Measurements from ENCODE around the gene LCK.

Gene LCK

GRCh38 chr1:32250893-32251716 is at the start of gene LCK:
LCK (plus strand) TSS chr1:32251265; CDS start chr1:32274330, 23,065 bp downstream.
- no peak for DNase-seq

DNA sequence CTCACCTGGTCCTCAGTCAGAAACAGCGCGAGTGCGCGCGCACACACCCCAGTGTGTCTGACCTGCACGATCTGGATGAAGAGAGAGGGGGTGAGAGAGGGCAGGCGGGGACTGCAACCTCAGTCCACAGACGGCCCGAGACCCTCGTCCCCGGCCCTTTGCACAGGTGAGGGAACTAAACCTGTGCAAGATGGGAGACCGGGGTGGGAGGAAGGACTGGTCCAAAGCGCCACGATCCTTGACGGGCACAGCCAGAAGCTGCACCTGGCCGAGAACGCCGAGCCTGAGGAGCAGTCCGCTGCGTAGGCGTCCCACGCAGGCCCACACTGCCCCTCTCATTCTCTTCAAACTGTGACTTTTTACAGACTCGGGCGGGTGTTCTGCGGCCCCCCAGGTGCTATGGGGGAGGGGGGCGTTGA is 46.1 kb upstream of the LCK start:
- no peak for DNase-seq

DNA sequence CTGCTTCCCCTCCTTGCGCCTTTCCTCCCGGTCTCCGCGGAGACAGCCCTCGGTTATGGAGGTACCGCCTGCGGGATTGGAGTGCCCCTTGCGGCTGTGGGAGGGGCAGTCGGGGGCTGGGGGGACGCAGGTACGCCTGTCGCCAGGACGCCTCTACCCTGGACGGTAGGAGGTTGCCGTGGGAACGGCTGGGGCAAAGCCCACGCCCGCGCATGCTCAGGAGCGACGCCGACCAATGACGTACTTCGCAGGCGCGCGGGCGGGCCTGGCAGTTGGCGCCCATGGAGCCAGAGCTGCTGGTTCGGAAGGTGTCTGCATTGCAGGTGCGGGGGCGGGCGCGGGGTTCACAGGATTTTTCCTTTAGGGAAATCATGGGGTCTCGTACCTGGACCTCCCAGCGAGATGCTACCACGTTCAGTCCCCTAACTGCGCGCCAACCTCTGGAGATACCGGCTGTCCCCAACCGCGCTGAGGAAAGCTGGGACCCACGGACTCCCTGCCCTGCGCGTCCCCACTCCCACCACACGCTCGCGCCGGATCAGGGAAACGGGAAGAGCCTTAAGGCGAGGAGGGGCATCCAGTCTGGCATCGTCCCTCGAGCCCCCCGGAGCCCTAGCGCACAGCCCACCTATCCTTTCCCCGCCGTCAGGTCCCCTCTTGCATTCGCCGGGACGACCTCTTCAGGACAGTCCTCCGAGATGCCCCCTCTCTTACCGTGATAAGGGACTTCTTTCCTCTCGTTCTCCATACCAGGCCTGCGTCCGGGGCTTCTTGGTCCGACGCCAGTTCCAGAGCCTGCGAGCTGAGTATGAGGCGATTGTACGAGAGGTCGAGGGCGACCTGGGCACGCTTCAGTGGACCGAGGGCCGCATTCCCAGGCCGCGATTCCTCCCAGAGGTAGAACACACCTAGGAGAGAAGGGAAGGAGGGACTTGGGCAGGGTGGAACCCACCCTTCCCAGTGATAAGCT is 45.4 kb upstream of the LCK start, which contains the start of gene IQCC:
IQCC (plus strand) TSS at position 271 of the 970 bp plus-strand sequence; CDS start at position 282, 11 bp downstream.
- peak; percentile 93 for DNase-seq

GRCh38 chr1:32208469-32208868 is 42.6 kb upstream of the LCK start:
- peak; percentile 25 for DNase-seq

DNA sequence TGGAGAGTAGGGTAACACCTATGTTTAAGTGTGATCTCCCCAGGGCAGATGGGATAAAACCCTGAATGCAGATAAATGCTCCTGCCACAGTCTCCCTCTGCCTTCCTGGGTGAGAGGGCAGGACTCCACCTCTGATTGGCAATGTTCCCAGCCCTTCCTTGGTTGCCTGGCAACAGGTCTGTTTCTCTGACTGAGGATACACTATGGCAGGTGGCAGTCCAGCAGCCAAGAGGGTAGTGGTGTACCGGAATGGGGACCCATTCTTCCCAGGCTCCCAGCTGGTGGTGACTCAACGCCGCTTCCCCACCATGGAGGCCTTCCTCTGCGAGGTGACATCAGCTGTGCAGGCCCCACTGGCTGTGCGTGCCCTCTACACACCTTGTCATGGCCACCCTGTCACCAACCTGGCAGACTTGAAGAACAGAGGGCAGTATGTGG is 42.2 kb upstream of the LCK start, which contains the start of gene DCDC2B:
DCDC2B (plus strand) TSS at position 199 of the 438 bp plus-strand sequence; CDS start at position 204, 5 bp downstream.
- DNase-seq: peak; percentile 97

DNA sequence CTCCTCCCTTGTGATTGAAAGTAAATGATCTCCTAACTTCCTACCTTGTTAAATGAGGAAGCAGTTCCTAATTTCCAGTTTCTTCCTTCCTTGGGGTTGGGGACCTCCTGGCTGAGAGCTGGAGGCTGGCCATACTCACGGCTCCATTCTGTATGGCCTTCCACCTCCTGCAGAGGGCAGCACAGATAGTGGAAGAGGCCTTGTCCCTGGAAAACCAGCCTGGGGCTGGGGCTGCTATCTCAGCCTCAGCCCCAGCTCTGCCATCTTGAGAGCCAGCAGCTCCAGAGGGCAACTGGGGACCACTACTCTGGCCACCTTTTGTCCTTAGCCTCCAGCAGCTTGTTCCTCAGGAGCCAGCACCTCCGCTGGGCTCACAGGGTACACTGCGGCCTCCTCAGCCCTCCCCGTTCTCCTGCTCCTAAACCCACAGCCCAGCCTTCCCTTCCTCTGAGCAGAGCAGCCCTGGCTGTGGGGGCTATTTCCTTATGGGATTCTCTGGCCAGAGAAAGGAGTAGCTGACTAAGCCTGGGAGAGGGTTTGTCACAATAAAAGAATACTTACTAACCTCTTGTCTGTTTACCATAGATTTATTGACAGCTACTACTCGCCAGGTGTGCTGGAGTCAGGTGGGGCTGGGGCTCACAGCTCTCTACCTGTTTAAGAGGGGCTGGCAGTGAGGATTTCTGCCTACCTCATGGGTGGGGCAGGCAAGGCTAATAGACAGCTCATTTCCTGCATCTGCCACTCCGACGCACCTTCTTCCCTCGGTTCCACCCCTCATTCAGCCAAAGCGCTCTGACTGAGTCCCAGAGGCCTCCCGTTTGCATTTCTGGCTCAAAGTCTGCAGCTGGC is 35.2 kb upstream of the LCK start:
- DNase-seq: peak; percentile 38

- no peak for DNase-seq
These were observed 34.5 kb upstream of the LCK start for GRCh38 chr1:32216566-32216965.

DNA sequence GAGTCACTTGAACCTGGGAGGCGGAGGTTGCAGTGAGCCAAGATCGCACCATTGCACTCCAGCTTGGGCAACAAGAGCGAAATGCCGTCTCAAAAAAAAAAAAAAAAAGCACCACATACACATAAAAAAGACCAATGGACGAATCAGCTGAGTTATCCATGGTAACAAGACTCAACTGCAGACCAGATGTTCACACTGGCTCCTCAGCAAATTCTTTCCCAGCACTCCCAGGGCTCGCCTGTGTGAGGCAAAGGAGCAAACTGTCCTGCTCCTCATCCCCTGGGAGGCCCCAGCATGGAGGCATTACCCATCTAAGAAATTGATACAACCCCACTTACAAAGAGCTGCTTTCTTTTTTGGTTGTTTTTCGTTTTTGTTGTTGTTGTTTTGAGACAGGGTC is 32.0 kb upstream of the LCK start:
- DNase-seq: no peak

DNA sequence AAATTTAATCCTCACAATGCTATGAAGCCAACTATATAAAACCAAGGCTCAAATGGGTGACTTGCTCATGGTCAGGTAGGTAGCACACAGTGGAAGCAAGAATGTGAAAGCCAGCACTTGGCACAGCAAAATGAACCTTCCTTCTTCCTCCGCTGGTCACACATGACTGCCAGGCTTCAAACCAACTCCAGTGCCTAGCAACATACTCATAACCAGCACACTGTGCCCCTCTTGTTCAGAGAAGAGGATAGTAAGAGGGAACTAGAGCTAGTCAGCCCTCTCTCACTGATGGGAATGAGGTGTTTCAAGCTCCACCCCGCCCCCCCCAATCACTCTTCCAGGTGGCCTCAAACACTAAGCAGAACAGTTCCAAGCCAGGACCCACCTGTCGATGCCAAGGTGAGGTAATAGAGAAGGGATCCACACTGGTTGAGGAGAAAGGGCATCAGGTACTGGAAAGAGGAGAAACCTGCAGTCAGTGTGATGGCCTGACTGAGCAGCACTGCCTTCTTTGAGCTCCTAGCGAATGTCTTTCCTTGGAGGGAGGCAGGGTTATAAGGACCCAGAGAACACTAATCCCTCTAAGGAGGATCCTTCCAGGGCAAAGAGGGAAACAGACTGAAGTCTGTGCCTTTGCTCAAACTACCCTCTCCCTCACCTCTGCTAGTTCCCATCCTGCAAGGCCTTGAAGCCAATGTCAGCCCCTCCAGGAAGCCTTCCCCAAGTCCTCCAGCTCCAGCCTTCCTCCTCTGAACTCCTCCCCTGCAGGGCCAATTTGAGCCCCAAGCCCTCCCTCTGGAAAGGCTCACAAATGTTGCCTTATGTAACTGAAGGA is 30.1 kb upstream of the LCK start:
- peak; percentile 91 for DNase-seq

DNA sequence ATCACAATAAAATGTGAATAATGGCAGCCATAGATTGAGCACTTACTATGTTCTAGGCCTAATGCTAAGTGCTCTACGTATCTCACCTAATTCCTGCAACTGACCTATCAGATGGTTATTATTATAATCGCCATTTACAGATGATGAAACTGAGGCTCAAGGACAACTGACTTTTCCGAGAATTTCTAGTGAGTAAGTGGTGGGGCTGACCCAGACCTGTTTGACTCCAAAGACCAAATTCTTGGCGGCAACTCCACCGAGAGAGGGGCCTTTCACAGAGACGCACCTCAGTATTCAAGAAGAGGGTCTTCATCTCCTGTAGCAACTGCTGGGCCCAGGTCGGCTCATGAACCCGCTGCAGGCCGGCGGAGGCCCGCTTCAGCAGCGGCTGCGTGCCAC is 29.5 kb upstream of the LCK start:
- no peak for DNase-seq

GRCh38 chr1:32221980-32222755 is 28.9 kb upstream of the LCK start, which contains the start of the genes EIF3I and TMEM234:
EIF3I (plus strand) TSS chr1:32222407; CDS start chr1:32222442, 35 bp downstream.
TMEM234 (minus strand) TSS chr1:32222353; CDS start chr1:32222322, 31 bp downstream.
- DNase-seq: peak; percentile 89

GRCh38 chr1:32223683-32224082 is 27.4 kb upstream of the LCK start:
- DNase-seq: no peak

DNA sequence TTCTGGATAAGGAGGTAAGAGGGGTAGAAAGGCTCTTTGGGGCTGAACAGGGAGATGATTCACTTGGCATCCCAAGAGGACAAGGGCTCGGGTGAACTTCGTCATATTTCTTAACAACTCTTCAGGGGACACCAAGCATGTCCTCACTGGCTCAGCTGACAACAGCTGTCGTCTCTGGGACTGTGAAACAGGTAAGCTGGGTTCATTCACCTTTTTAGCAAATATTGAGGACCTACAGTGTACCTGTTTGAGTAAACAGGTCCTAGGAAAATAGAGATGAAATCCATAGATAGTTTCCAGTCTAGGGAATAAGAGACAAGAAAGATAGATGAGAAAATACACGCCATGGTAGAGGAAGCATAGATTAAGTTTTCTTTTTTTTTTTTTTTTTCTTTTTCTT is 26.8 kb upstream of the LCK start:
- no peak for DNase-seq

DNA sequence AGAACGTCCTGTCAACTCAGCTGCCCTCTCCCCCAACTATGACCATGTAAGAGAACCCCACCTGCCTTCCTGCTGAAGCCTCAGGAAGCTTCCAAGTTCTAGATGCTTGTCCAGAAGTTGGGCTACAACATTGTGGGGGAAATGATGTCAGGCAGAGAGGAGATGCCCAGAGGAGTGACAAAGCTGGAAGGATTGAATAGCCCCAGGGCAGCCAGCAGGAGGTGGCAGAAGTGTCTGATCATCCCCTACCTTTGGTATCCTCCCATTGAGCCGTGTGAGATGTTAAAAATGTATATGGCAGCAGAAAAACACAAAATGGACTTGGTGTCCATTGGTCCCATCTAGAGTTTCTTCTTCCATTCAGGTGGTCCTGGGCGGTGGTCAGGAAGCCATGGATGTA is 22.3 kb upstream of the LCK start:
- DNase-seq: no peak

GRCh38 chr1:32231843-32232432 is 19.1 kb upstream of the LCK start:
- DNase-seq: no peak

DNA sequence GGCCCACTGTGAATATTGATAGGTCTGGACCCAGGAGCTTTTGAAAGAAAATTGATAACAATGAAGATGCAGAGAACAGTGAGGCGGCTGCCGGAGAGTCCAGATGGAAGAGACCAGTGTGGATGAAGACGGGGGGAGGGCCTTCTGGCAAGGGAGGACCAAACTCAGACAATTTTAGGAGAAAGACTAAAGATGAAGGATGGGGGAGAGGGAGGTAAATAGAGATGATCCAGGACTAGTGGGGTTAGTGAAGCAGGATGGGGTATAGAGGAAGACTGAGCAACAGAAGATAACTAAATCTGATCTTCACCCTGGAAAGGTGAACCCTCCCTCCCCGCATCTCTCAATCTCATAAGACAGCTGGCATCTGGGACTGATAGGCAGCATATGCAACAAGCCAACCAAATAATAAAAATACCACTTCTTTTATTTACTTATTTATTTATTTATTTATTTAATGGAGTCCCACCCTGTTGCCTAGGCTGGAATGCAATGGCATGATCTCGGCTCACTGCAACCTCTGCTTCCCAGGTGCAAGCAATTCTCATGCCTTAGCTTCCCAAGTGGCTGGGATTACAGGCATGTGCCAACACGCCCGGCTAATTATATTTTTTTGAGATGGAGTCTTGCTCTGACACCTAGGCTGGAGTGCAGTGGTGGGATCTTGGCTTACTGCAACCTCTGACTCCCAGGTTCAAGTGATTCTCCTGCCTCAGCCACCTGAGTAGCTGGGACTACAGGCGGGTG is 18.3 kb upstream of the LCK start:
- peak; percentile 89 for DNase-seq

- DNase-seq: no peak
These were observed 16.3 kb upstream of the LCK start for GRCh38 chr1:32234792-32235191.

GRCh38 chr1:32239337-32239736 is 11.7 kb upstream of the LCK start:
- DNase-seq: peak; percentile 86

GRCh38 chr1:32239790-32240139 is 11.3 kb upstream of the LCK start:
- DNase-seq: peak; percentile 86
